GM21619 (cell line): Measurements from ENCODE around the gene ENOSF1.
"Not testable (repeated sequence)": the region's sequence is repeated elsewhere in the genome, so short reads cannot be mapped to it uniquely, and the experiment has no call there.

Experiments used
- ATAC-seq: cut with Tn5 transposase; IDR thresholded peaks from one replicate; pipeline ENCODE4 v1.9.1; 2021; ENCODE audit not compliant: unreplicated experiment

ENOSF1 gene

DNA sequence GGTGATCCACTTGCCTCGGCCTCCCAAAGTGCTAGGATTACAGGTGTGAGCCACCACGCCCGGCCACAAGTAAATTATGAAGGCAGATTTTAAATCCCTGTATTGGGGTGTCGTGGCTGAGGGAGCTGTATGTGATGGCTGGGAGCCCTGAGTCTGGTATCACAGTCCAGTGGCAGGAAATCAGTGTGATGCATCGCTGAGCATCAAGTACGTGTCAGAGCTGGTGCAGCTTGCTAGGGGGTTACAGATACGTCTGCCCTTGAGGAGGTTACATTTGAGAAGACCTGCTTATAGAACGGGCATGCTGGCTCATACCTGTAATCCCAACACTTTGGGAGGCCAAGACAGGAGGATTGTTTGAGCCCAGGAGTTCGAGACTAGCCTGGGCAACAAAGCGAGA, 4.3 kb downstream of the ENOSF1 start:
- ATAC-seq: no peak

DNA sequence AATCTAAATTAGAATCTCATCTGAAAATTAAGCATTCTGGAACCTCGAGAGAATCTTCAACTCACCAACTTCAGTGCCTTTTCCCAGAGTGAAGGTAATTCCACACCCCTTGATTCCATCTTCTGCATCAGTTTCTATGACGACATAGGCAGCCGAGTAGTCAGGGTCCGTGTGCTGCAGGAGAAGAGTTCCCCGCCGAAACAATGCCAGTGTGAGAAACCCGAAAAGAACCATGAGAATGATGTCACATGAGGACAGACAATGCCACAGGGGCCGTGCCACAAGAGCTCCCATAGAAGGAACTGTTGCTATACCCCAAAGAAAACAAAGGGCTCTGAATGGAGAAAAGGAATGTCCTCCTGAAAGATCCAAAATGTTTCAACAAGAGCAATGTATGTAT, 6.0 kb downstream of the ENOSF1 start:
- ATAC-seq: no peak

DNA sequence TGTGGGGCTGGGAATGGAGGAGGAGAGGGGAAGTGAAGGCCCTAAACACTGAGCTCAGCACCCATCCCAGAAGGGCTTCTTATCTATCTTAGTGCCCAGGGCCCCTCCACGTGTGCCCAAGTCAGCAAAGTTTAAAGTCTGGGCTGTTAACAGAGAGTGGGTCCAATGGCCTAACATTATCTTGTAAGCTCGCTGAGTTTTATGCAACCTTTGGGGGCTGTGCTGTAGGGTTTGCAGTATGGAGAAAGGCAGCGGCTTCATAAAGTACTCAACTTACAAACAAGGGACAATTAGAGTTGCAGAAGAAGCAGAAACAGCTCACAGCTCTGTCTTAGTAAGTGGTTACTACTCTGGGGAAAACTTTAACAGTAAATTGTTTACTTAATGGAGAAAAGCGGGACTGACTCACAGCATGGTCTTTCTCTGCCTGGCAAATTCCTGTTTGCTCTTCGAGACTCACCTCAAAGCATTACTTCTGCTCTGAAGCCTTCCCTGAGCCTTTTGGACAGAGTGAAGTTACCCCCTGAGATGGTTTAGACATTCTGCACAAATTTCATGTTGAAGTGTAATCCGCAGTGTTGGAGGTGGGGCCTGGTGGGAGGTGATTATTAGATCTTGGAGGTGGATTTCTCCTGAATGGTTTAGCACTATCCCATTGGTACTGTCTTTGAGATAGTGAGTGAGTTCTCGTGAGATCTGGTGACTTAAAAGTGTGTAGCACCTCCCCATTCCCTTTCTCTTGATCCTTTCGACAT, 9.0 kb downstream of the ENOSF1 start:
- ATAC-seq: no peak

DNA sequence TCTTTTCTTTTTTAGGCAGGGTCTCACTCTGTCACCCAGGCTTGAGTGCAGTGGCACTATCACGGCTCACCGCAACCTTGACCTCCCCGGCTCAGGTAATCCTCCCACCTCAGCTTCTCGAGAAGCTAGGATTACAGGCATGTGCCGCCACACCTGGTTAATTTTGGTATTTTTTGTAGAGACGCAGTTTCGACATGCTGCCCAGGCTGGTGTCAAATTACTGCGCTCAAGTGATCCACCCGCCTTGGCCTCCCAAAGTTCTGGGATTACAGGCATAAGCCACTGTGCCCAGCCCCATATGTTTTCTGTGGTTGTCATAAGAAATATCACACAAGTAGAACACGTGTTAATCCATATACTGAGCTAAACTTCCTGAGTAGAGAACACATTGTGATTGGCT, 14.6 kb downstream of the ENOSF1 start:
- no peak for ATAC-seq

DNA sequence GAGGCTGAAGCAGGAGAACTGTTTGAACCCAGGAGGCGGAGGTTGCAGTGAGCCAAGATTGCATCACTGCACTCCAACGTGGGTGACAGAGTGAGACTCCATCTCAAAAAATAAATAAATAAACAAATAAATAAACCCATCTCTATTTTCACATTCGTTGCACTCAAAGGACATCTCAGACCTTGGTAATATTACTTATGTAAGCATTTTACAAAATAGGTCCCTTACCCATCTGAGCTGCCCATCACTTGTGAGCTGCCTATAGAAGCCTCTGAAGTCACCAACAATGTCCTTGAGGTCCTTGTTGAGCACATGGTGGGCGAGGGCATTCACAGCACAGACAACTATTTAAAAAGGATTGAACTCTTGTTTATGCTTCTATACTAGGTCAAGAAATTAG, 15.4 kb downstream of the ENOSF1 start:
- ATAC-seq: no peak

DNA sequence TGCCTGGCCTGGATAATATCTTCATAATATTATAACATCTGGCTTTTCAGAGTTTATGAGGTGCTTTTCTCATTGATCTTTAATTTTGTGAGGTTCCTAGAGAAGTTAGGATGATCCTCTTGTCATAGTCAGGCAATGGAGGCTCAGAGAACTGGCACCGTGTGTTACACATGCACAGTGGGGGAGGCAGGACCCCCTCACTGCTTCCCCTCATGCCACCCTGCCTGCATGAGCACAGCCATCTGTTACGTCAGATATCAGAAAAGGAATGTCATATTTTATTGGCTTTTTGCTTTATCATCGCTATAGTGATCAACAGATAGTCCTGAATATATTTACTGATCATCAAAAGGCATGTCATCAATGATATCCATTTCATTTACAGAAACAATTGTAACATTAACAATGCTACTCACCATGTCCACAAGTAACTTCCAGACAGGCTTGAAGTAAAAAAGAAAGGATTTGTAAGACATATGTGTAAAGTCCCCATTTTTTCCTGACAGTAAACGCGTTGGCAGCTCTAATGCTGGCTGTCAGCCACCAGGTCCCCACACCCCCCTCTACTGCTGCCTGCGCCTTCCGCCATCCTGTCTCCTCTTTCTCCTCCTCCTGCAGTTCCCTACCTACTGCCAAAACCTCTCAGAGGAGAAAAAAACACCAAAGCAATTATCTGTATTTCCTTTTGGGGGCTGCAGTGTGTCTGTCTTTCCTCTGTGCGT, 18.8 kb downstream of the ENOSF1 start:
- ATAC-seq: no peak

DNA sequence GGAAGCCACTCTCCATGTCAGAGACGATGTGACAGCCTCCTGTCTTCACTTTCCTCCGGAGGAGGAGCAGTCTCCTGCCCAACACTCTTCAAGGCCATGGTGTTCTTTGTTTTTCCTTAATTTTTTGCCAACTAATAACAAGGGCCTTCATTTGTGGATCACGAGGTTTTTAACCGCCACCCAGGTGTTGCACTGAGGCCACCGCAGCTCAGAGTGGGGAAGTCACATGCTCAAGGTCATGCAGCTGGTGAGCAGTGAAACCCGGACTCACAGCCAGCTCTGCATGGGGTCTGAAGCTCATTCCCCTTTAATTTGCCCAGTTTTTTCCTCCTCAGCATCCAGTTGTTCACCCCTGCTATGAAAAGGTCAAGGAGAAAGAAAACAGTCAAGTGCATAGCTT, 19.6 kb downstream of the ENOSF1 start:
- no peak for ATAC-seq

DNA sequence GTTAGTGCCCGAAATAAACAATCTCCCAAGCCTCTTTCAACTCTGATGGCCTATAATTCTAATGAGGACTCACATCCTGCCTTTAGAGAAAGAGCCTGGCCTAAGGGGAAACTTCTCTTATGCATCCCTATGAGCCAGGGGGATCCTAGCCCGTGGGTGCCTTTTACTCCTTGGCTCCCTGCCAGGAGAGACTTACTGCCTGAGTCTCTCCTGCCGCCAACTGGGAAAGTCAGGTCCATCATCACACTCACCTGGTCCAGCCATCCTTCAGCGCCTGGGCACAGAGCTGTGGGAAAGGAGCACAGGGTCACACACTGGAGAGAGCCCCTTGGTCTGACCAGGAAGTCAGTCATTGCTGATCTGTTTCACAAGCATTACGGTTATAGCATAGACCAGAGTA, 24.1 kb downstream of the ENOSF1 start:
- ATAC-seq: no peak

DNA sequence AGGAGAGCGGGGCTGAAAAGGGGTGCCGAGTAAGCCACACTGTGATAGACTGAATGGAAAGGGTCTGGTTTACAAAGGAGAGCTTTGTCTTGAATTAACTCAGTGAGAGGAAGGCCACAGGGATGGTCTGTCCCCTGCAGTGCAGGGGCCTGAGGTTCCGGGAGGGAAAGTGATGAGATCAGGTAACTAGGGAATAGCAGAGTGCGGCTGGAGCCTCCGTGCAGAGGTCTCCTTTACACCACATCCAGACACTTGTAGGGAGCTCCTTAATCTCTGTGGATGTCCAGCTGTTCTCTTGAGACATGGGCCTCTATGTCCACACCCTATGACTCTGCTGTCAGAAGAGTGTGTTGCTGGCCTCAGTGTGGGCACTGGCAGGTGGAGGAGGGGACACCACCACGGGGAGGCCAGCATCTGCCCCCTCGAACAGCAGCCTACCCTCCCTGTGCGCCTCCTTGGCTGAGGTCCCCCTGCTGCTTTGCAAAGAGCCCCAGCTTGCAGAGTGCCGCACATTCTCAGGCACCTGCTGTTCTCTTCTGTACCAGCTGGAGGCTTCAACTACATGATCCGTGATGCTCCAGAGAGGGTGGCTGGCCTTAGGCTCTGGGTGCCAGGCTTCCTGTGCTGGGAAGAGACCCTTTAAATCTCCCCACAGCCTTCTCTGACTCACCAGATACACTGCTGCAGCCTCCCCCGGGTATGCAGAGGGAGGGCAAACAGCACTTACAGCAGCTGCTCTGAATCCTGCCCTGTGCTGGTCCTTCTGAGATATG, 25.9 kb downstream of the ENOSF1 start:
- no peak for ATAC-seq

DNA sequence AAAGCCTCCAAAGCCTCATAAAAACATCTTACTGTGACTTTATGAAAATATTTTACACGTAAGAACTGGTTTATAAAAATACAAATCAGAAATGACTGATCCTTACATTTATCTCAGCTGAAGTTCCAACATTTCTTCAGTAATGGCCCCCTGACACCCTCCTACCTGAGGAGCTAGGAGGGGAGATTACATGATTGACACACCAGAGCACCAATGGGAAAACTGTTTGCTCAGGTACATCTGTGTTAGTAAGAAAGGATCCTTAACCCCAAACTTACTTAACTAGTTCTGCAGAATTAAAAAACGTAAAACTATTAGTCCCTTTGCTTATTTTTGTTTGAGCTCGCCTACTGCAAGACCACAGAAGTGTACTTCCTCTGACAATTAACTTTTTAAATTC, 27.0 kb downstream of the ENOSF1 start:
- ATAC-seq: no peak

DNA sequence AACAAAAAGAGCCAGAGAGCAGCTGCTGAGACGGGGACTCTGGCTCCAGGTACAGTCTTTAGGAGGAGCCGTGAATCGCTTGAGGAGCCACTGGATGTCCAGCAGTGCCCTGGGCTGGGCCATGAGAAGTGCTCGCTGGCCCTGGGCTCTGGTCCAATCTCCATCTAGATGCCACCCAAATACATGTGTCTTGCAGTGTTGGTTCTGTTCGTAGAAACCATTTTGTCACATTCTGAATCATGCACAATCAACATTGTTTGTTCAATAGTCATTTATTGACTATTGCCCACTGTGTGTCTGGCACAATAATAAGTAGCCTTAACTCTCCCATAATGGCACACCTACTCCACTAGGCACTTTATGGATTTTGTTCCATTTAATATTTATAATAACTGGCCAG, 28.9 kb downstream of the ENOSF1 start:
- no peak for ATAC-seq

DNA sequence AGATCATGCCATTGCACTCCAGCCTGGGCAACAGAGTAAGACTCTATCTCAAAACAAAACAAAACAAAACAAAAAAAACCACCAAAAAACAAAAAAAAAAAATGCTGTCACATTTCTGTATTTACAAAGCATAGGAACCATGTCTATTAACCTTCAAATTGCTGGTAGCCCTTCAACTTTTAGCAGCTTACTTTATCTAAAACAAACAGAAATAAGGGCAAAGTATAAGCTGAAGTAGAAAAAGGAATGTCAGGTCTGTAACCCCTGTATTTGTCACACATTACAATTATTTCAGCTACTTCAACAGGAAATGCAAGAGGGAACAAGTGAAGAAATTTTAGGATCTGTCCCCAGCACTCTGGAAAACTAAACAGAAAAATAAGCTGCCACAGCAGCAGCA, 29.6 kb downstream of the ENOSF1 start:
- ATAC-seq: no peak

DNA sequence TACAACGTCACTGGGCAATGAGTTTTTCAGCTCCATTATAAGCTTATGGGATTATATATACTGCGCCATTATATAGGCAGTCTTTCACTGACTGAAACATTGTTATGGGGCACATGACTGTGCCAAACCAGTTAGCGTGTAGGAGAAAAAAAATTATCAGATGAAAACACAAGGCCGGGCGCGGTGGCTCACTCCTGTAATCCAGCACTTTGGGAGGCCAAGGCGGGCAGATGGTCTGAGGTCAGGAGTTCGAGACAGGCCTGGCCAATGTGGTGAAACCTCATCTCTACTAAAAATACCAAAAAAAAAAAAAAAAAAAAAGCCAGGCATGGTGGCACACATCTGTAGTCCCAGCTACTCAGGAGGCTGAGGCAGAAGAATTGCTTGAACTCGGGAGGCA, 30.0 kb downstream of the ENOSF1 start:
- not testable (repeated sequence) for ATAC-seq

DNA sequence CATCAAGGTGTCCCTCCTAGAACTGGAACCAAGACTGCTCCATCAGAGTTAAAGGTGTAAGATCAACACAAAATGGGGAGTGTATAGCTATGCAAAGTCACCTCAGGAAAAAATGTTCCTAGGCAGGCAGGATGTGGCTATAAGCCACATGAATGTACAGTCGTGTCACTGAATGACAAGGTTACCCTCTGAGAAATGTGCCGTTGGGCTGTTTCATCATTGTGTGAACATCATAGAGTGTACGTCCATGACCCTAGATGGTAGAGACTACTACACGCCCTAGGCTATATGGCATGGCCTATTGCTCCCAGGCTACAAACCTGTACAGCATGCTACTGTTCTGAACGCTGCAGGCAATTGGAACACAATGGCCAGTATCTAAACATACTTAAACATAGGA, 30.4 kb downstream of the ENOSF1 start:
- no peak for ATAC-seq

DNA sequence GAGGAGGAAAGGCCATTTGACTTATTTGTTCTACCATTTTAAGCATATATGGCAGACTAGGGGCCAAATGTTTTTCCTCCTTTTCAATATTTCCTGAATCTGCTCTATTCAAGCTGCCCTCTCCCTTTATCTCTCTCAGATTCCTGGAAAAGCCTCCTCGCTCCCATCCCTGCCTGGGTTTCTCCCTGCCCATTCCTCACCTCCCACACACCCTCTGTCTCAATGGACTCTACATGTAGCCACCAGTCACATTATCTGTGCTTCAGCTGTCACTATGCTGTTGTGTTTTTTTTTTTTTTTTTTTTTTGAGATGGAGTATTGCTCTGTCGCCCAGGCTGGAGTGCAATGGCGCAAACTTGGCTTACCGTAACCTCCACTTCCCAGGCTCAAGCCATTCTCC, 32.0 kb downstream of the ENOSF1 start:
- no peak for ATAC-seq

DNA sequence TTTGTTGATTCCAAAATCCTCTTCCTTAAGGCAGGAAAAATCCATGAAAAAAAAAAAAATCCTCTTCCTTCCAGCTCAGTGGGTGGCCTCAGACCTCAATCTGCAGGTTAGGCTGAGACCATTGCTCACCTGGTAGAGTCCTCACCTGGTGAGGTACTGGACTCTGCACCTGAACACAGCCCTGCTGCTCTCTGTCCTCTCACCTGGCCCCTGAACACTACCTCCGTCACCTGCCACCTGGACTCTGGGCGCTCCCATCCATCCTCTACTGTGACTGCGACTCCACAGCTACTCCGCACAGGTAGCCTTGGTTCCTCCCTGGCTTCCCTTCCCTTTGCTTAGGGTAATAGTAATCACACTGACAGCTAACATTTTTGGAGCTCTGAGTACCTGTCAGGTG, 32.9 kb downstream of the ENOSF1 start:
- no peak for ATAC-seq

DNA sequence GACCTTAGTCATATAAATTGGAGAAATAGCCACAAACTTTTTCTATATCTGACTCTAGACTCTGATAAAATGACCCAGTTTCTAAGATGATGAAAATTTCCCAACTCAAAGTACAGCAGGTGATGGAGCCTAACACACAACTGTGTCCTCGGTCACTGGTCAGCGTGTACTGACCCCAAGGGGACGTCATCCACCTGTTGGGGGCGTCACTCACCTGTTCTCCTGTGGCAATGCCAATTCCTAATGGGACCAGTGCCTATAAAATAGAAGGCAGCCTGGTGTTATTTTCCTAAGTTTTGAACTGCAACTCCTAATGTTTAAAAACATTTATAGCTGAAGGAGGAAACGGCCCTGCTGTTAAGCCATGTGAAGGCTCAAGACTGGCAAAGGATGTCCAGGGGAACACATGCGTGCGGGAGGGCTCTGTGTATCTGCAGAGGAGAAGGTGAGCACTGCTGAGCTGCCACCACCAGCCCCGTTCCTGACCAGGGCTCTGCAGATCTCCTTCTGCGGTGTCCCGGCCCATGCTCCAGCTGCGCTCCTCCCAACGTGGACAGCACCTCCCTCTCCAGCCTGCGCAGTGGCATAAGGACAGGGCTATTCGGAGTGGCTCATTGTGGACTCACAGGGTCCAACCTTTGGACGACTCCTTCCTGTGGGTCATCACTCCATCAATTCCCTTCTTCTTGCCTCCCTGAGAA, 33.8 kb downstream of the ENOSF1 start:
- ATAC-seq: no peak

DNA sequence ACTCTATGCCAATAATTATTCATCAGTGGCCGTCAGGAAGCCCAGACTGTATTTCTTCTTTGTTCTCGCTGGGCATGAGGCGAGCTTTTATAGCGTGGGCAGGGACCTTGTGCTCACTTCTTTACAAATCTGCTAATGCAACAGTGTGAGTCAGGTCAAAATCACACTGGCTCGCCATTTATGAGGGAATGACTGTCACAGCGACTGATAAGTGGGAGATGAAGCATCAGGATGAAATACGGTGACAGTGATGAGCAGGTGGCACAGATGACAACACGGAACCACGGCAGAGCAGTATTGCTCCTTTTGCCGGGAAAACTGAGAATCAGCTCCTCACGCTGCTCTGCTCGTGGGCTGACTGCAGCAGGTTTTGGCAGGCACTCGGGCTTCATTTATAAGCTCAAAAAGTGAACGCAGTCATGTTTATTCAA, 34.5 kb downstream of the ENOSF1 start:
- no peak for ATAC-seq

DNA sequence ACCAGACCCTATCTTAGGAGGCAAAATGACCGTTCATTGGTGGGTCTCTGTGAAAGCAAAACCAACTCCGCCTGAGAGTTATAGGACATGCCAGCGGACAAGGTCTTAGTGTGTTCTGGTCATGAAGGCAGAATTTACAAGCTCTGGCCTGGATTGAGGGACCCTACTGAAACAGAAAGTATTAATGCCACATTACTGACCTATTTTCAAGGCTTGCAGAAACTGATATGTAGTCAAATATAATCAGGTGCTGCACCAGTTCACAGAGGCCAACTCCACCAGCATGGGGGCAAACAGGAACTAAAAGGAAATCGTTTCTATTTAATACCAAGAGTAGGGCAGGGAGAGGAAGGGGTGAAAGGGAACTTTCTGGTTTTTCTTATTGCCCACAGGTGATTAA, 35.3 kb downstream of the ENOSF1 start:
- no peak for ATAC-seq

DNA sequence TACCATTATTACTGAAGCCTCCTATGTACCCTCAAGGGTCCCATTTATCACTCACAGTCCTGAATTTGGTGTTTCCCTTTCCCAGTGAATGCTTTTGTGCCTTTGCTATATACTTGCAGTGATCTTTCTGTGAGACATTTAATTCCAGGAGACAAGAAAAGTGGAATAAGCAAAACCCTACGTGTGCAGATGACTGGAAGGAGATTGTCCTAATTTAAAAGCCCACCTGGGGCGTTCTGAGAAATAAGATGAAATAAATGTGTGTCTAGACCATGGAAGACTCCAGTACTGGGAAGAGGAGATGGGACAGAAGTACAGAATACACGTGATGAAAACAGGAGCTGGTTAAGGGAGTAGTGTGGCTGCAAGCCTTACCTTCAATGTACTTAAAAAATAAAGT, 35.7 kb downstream of the ENOSF1 start:
- ATAC-seq: no peak

DNA sequence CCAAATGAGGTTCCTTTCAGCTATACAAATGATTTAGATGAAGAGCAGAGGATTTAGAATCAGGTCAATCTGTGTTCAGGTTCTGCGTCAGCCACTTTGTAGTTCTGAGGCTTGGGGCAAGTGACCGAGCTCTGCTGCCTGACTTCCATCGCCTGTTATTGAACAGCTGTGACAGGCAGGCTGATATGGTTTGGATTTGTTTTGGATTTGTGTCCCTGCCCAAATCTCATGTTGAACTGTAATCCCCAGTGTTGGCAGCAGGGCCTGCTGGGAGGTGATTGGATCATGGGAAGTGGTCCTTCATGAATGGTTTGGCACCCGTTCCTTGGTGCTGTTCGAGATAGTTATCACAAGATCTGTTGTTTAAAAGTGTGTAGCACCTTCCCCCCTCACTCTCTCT, 36.4 kb downstream of the ENOSF1 start:
- no peak for ATAC-seq
